Stimulated activated naive CD8-positive, alpha-beta T cell treated with anti-CD3 and anti-CD28 coated beads, Interleukin-15, Interleukin-2, amounts not matched to agents 100 U/mL and 50 U/mL, for 24 hours (primary cell): ENCODE data around the gene RPN2.

Experiments used
- ATAC-seq: fragments of 150-1000 bp; cut with Tn5 transposase; one replicate; pipeline ENCODE4 v1.10.0; 2021
- DNase-seq: peaks from one replicate; pipeline ENCODE4 v3.0.0; 2021

The RPN2 gene

DNA sequence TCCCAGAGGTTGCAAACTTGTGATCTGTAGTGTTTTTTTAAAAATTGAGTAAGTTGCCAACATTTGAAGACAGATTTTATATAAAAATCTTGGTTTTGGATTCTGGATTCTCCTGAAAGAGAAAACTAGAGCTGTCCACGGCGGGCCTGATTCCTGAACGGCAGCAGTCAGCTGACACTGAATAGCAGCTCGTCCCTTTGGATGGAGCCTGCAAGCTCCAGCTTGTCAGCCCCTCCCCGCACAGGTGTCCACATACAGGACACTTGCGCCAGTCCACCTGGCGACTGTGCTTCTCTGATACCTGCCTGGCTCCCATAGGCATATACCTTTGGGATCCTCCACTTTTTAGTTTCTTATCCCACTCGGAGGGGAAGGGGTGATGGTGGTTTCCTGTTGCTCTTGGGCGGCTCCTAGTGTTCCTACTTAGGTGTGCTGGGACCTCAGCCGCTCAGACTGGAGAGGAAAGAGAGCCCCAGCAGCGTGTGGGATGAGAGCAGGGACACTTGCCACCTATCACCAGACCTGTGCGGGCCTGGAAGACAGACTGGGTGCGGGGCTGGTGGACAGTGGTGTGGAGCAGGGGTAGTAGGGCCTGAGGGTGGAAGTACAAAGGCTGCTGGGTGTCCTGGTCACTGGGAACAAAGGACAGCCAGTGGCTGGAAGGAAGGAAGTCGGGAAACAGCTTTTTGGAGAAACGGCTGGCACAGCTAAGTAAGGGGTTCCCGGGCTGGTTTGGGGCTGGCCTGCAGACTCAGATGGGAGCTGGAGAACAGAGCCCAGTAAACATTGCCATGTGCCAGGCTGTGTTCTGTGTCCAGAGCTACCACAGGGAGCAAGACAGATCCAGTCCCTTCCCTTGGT is 64.2 kb downstream of the RPN2 start:
- ATAC-seq: no peak
- no peak for DNase-seq

DNA sequence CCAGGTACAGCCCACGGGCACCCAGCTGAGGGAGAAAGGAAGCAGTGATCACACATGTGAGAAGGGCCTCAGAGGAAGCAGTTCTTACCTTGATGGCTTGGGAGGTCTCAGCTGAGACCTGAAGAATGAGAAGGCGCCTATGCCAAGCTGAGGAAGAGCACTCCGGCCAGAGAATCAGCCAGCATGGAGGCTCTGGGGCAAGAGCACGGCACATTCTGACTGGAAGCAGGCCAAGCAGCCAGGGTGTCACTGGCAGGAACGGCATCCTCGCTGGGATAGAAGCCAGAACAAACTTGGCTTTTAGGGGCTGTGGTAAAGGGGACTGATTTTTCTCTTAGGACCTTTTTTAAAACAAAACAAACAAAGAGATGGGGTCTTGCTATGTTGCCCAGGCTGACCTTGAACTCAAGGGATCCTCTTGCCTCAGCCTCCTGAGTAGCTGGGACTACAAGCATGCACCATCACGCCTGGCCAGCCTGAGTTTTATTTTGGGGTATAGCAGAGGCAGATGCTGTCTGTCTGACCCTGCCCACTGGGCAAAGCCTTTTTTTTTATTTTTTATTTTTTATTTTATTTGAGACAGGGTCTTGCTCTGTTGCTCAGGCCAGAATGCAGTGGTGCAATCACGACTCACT is 64.9 kb downstream of the RPN2 start:
- no peak for ATAC-seq

DNA sequence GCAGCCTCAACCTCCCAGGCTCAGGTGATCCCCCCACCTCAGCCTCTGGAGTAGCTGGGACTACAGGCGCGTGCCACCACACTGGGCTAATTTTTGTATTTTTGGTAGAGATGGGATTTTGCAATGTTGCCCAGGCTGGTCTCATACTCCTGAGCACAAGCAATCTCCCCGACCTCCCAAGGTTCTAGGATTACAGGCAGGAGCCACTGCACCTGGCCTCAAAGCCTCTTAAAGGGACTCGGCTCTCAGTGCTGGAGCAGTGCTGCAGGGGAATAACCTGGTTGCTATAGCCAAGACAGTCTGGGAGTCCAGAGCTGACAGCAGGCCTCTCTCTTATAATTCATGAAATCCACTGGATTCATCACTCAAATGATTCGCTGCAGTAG is 65.4 kb downstream of the RPN2 start:
- ATAC-seq (no peak), DNase-seq (no peak)

More for the DNA sequence above, 64.9 kb downstream of the RPN2 start:
- no peak for DNase-seq

DNA sequence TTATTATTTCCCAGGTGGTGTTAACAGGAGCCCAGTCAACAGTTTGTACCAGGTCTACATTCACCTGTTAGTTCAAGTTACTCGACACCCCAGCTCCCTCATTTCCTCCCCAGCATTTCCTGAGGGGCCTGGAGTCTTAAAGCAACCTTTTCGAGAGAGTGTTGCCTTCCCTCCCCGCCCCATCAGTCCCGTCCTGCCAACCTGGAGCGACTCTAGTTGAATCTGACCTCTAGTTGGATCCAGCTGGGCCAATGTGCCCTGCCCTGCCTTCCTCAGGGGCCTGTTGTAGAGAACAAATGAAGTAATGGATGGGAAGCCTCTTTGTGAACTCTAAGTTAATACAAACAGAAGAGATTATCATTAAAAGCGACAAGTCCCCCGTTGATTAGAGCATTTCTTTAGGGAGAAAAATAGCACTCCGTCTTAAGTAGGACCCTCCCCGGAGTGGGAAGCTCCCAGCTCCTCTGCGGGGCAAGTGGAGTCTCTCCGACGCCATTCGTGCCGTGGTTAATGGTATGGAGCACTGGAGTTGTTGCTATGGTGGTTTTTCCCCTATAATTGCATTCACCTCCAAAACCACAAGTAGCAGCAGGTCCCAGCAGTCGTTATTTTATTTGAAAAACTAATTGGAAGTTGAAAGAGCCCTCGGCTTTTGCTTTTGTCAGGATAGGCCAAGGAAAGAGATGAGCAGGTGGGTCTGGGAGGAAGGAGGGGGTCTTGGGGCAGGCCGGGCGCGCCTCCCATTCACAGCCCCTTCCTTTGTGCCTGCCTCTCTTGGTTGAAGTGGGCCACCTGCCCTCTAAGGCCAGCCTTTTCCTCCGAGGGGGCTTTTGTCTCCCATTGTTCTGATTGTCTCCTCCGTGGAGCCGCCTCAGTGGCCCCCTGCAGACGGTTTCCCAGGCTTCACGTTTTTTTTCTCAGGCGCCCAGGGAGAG is 66.4 kb downstream of the RPN2 start:
- DNase-seq (no peak), ATAC-seq (no peak)

DNA sequence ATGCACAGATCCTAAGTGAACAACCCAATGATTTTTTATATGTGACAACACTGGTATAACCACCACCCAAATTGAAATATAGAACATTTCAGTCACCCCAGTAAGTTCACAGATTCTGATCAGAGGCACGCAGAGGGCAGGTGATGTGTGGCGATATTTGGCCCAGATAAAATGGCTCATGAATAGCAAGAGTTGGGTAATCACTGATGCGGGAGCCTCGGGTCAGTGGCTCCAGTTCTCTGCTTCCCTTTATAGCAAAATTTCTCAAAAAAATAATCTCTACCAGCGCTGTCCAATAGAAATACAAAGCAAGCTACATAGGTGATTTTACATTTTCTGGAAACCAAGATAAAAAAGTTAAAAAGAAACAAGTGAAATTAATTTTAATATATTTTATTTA is 67.6 kb downstream of the RPN2 start:
- DNase-seq (no peak), ATAC-seq (no peak)

DNA sequence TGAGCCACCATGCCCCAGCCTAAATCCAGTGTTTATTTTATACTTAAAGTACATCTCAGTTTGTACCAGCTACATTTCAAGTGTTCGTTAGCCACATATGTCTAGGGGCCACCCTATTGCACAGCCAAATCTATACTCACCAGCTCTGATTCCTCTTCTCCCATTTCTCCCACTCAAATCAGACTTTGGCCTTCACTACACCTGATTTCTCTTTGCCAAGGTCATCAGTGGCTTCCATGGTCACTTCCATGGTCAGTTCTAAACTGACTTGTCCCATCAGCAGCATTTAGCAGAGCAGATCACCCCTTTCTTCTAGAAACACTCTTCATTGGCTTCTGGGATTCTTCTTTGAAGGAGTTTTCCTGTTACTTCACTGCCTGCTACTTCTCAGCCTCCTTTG is 68.4 kb downstream of the RPN2 start:
- DNase-seq: no peak
- no peak for ATAC-seq

DNA sequence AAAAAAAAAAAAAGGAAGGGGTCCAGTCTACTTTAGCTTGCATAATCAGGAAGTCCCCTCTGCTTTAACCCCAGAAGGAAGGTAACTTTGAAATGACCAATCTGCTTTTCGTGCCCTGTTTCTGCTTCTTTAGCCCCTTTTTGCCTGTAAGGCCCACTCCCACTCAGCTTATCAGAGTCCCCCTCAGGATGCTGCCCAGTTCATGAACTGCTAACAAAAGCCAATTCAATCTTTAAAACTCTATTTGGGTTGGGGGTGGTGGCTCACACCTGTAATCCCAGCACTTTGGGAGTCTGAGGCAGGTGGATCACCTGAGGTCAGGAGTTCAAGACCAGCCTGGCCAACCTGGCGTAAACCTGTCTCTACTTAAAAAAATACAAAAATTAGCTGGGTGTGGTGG is 70.2 kb downstream of the RPN2 start:
- DNase-seq (no peak), ATAC-seq (no peak)

DNA sequence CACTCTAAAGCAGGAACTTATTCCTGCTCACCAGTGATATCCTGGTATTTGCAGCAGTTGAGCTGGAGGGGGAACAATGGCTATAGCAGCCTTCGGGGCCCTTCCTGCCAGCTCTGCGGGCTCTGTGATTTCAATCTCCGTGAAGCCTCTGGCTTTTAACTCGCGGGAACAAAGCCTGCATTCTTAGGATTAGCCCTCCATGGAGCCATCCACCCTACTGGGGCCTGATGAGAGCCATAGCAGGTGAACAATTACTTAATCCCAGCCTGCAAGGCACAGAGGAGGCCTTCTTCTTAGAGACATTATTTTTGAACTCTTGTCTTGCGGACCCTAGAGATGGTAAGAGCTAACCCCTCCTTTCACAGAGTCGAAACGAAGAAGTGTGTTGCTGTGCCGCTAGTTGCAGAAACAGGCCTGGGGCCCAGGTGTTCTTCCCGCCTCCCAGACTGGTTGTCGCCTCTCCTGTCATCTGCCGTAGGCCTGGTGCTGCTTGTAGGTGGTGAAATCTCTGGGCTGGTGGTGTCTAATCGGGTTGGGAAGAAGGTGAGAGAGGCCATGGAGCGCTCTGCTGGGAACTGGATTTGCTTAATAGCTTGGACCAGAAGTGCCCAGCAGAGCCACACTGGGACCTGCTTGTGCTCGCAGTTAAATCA is 72.8 kb downstream of the RPN2 start:
- DNase-seq (no peak), ATAC-seq (no peak)

DNA sequence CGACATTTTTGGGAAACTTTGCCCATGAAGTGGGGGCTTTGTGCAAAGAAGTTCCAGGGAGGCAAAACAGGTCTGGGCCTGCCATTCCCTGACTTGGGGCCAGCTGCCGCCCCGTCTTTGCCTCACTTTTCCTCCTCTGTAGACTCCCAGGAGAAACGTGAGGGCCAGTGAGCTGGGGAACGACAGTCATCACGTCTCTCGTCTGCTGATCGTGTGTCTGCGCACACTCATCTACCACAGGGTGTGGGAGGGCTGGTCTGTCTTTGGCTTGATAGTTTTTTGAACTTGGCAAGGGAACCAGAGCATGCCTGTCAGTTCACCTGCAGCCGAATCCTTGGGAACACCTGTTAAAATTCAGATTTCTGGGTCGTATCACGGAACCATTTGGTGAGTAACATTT is 74.0 kb downstream of the RPN2 start:
- ATAC-seq: no peak

DNA sequence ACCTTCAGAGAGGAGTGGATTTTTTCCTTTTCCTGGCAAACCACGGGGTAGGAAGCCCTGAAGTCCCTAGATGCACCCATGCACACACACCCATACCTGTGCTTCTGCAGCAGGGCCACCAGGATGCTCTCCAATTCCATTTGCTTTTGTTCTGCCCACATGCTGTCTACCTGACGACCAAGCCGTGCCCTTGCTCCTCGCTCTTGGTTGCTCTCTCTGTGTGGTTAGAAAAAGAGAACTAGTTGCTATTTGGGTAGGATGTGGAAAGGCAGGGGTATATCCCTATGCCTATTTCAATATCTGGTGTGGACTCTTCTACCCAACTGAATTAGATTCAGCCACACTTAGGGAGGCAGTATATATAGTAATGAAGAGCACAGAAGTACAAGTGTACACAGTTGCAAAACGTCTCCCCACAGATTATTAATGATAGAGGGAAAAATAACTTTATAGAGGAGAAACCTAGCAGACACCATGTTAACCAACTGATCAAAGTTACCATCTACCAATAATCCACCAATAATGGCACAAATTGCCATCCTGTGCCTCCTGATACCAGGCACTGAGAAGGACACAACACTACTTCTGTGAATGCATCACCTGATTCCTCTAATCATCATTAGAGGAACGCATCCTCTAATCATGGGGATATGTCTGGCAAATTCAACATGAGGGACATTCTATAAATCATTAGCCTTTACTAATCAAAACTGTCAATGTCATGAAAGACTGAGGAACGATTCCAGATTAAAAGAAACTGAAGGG is 75.2 kb downstream of the RPN2 start:
- ATAC-seq (no peak), DNase-seq (no peak)

More for the DNA sequence above, 74.0 kb downstream of the RPN2 start:
- DNase-seq: no peak

DNA sequence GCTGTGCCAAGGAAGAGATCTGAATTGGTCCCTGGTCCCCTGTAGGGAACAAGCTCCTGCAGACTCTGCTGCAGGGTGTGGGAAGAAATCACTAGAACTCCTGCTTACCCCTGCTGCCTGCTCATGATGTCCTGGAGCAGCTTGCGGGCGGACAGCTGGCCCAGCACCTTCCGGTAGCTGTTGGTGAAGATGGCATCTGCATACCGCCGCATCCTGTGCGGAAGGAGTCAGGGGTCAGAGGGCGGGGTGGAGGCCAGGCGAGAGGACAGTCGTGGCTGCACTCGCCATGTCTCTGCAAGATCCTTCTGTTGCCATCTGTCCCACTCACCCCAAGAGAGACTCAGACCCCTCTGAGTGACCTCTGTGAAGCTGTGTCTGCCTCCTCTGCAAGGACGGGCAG is 77.2 kb downstream of the RPN2 start:
- ATAC-seq (no peak), DNase-seq (no peak)

DNA sequence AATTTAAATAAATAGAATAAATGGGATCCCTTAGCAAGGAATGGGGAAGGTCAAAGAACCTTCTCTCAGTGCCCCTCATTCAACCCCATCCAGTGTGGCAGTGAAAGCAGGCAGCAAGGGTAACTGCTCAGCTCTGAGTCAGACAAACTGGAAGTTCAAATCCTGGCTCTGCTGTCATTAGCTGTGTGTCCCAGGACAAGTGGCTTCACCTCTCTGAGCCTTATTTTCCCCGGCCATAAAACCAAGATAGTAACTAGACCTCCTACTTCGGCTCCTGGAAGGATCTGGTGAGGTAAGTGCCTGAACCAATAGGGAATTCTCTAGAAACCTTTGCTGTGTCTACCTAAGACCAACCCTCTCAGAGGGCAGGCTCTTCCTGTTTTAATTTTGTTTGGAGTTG is 78.4 kb downstream of the RPN2 start:
- ATAC-seq: no peak

DNA sequence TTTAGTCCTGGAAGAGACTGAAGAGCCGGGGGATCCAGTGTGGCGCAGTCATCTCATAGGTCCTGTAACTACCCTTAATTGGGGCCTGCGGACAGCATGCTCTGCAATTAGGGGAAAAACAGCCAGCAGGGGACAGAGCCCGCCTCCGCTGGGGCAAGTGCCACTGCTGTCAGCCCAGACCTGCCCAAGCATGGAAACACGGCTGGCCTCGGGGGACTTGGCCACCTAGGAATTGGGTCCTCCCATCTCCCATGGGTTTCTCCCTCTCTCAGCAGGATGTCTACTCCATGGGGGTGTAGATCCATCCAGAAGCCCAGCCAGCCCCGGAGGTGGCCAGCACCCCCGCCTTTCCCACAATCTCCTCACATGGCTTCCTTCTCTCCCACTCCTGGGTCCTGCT is 78.9 kb downstream of the RPN2 start:
- DNase-seq (no peak), ATAC-seq (no peak)

More for the DNA sequence above, 78.4 kb downstream of the RPN2 start:
- no peak for DNase-seq

DNA sequence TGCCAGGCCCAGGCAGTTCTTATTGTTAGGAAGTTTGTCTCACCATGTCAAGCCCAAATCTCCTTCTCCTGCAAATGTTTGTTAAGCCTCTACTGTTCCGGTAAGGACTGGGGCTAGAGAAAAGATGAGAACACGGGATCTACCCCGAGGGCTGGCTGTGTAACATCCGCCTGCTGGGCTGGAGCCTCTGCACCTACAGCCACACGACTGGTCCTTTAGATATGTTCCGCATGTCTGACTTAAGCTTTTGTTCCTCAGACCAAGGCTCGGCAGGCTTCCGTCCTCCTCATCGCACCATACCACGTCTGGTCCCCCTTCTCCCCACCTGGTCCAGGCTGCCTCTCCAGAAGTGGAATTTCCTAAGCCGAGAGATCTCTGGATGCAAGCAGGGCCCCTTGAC is 79.9 kb downstream of the RPN2 start:
- DNase-seq (no peak), ATAC-seq (no peak)

DNA sequence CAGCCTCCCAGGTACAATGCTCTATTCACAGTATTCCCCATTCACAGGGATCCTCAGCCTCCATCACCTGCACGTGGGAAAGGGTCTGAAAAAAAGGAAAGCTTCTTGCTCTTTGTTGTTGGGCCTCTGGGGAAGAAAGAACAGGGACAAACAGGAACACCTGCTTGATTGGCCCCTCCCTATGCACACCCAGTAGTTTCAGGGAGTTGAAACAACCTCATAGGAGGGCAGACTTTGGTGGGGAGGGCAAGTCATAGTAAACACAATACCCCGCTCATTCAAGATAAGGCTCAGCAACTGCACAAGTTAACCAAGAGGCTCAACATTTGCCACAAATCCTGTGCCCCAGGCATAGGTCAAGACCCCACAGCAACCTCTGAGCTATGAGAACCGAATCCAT is 80.7 kb downstream of the RPN2 start:
- ATAC-seq: no peak
- DNase-seq: no peak

DNA sequence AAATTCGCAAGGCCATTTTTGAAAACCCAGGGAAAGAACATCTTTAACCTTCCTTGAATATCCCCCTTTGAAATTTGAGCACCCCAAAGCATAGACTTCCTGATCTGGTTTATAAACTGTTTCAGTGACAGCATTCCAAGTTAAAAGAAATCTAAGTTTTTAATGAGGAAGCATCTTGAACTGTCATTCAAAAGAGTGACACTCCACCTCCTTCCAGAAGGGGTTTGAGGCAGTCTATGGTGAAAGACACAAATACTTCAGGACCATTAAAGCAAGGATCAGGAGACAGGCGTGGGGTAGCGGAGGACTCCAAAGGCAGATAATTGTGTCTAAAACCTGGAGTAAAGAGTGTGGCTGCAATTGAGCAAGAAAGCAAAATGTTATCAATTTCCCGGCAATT is 81.8 kb downstream of the RPN2 start:
- ATAC-seq (no peak), DNase-seq (no peak)

DNA sequence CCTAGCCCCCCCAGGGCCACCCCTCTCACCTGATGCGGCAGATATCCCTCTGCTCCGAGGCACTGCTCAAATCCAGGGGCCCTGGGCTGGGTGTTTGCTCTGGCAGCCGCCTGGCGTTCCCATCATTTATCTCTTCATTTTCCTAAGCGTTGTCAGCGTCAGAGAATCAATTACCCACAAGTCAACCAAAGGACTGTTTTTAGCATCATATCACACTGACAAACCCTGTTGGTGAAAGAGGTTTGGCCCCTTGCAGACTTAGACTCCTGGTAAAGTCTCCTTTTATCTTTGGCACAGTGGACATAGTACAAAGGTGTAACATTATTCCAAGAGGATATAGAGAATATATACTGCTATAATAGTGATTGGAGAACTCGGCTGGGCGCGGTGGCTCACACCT is 82.6 kb downstream of the RPN2 start, which contains the start of gene GHRH:
Gene GHRH, minus strand, starts transcription at position 101 of the 400 bp plus-strand sequence. CDS start 4,925 bp downstream, outside the sequence.
- no peak for DNase-seq
- ATAC-seq: no peak

DNA sequence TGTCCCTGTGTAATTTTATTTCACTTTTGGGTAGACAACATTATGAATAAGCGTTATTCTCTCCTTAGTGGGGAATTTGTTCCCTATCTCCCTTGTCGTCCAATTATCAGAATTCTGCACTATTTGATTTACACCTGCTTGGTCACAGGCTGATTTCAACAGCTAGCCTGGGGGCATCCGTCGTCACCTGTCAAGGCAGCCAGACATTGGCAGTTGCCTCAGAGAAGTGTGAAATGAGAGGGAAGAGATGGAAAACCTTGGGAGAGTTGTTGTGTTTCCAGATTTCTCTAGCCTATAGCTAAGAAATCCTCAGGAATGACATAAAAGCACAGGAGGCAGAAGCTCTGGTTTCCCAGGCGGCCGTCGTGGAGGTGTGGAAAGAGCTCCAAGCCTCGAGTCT is 83.4 kb downstream of the RPN2 start:
- no peak for ATAC-seq

DNA sequence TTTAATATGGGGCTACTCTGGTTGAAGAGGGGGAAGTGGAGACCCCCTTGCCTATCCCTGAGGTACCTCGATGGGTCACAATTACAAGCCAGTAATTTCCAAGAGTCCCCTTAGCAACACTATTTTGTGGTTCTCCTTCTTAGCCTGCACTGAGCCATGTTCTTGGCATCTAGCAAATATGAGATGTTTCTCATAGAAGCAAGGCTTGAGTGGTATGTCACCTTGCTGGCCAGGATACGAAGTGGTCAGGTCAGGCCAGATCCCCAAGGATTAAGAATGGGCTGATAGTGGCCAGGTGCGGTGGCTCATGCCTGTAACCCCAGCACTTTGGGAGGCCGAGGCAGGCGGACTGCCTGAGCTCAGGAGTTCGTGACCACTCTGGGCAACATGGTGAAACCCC is 84.6 kb downstream of the RPN2 start:
- no peak for ATAC-seq

More for the DNA sequence above, 83.4 kb downstream of the RPN2 start:
- no peak for DNase-seq

DNA sequence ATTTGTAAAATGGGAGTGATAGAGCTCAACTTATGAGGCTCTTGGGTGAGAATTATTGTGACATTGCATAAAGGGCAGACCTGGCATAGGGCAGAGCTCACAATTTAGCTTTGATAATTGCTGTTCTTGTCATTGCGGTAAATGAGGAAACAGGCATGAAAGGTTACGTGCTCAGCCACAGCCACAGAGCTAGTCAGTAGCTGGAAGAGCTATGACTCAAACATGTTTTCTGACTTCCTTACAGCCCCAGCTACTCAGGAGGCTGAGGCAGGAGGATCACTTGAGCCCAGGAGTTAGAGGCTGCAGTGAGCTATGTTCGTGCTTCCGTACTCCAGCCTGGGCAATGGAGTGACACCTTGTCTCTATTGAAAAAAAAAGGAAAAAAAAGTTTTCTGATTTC is 86.0 kb downstream of the RPN2 start:
- peak; percentile 19 for DNase-seq
- peak; percentile 79 for ATAC-seq

More for the DNA sequence above, 84.6 kb downstream of the RPN2 start:
- DNase-seq: no peak
